ENCODE data around the gene MSI1. TPM values are rescaled to one million over a fixed set of nuclear protein-coding genes. Genes with fewer than 3 reads are reported as not detected.

Gene MSI1
- total RNA-seq, 6 experiments from 2014 or later, result 0.06 to 1.6 TPM; not detected in 4

- Histone ChIP-seq H3K27me3 (no peaks in the 10 kb centered on the region), H3K27ac (no peak overlapping the region), H3K4me3 (no peak overlapping the region), H3K9me3 (no peaks in the 10 kb centered on the region), H3K4me1 (peaks cover 0 to 17% (median 6%) of the 10 kb centered on the region in 4 donors), H3K36me3 (no peaks in the 10 kb centered on the region)
- intact Hi-C loops (cut with DNase I), result no loop called here
- WGBS (ENCODE audit: insufficient coverage, low coverage, low lambda C conversion rate, missing lambda C conversion rate), result 90% methylated on average over 2 of the region's 4 CpGs
- no peak for TF ChIP-seq CTCF (IDR thresholded peaks at IDR 0.05)
- TF ChIP-seq POLR2A (IDR thresholded peaks at IDR 0.05), result no peak
- ATAC-seq (no peak), DNase-seq (no peak)
Measured at GRCh38 chr12:120353556-120354317, 15.2 kb downstream of the MSI1 start.

GRCh38 chr12:120353136-120353535, 15.8 kb downstream of the MSI1 start:
- no peak for ATAC-seq
- H3K9me3 ChIP-seq, result no peaks in the 10 kb centered on the region
- intact Hi-C loops (cut with DNase I), result no loop called here

GRCh38 chr12:120352117-120352516, 16.8 kb downstream of the MSI1 start:
- WGBS (ENCODE audit: insufficient coverage, low coverage, low lambda C conversion rate, missing lambda C conversion rate), result 78% methylated on average over 5 of the region's 5 CpGs
- Histone ChIP-seq H3K27ac (no peak overlapping the region), H3K4me3 (no peak overlapping the region), H3K27me3 (no peaks in the 10 kb centered on the region), H3K9me3 (no peaks in the 10 kb centered on the region), H3K36me3 (no peaks in the 10 kb centered on the region), H3K4me1 (peaks cover 0 to 17% (median 6%) of the 10 kb centered on the region in 4 donors)
- intact Hi-C loops (cut with DNase I), result no loop called here
- no peak for DNase-seq
- no peak for ATAC-seq
- TF ChIP-seq POLR2A (IDR thresholded peaks at IDR 0.05) (no peak), CTCF (IDR thresholded peaks at IDR 0.05) (no peak)

More at GRCh38 chr12:120353136-120353535, 15.8 kb downstream of the MSI1 start:
- Histone ChIP-seq H3K4me3 (no peak overlapping the region), H3K36me3 (no peaks in the 10 kb centered on the region), H3K27ac (no peak overlapping the region), H3K4me1 (peaks cover 0 to 17% (median 6%) of the 10 kb centered on the region in 4 donors), H3K27me3 (no peaks in the 10 kb centered on the region)
- WGBS (ENCODE audit: insufficient coverage, low coverage, low lambda C conversion rate, missing lambda C conversion rate), result no CpG with 5 or more reads among the region's 6 CpGs
- TF ChIP-seq POLR2A (IDR thresholded peaks at IDR 0.05) (no peak), CTCF (IDR thresholded peaks at IDR 0.05) (no peak)
- no peak for DNase-seq

- H3K36me3 ChIP-seq, result no peaks in the 10 kb centered on the region
- H3K4me3 ChIP-seq, result peak overlapping the region in 1 of 3 donors; percentile 26
- H3K9me3 ChIP-seq, result no peaks in the 10 kb centered on the region
- TF ChIP-seq CTCF (IDR thresholded peaks at IDR 0.05) (no peak), POLR2A (IDR thresholded peaks at IDR 0.05) (no peak)
- H3K4me1 ChIP-seq, result peaks cover 0 to 17% (median 6%) of the 10 kb centered on the region in 4 donors
- DNase-seq, result peak; percentile 80 to 89 (median 89)
- intact Hi-C loops (cut with DNase I), result no loop called here
- H3K27ac ChIP-seq, result peak overlapping the region in 1 of 3 donors; percentile 61
- 20% methylated on average over 8 of the region's 19 CpGs for WGBS (ENCODE audit: insufficient coverage, low coverage, low lambda C conversion rate, missing lambda C conversion rate)
- no peaks in the 10 kb centered on the region for H3K27me3 ChIP-seq
- ATAC-seq, result peak; percentile 95 to 98 (median 96)
Measured at GRCh38 chr12:120350576-120351350, 18.2 kb downstream of the MSI1 start.

Data from right lobe of liver (tissue), 6 donors.